ENCODE data around the gene LCOR.

The LCOR gene

DNA sequence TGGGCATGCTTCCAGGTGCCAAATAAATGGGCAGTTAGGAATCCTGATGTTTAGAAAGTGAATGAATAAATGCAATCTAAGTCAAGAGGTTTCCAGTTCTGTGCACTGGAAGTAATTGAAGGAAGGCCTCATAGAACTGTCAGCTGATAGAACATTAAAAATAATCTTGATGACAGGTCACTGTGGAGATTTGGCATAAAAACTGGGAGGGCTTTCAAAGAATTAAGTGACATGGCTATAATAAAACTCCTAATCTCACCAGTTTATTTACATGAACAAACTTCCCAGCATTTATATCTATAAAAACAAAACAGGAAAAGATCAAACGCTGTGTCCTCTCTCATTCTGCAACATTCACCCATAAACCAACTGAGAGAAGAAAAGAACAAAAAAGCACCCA is 183.1 kb downstream of the LCOR start:
- H3K4me1 ChIP-seq (ENCODE audit: insufficient read depth, poor library complexity, severe bottlenecking) = no peaks in the 10 kb centered on the region
- H3K9me3 ChIP-seq (ENCODE audit: severe bottlenecking) = no peaks in the 10 kb centered on the region
- H3K27ac ChIP-seq (ENCODE audit: poor library complexity, severe bottlenecking) = no peak overlapping the region
- TF ChIP-seq, protein P1, sequence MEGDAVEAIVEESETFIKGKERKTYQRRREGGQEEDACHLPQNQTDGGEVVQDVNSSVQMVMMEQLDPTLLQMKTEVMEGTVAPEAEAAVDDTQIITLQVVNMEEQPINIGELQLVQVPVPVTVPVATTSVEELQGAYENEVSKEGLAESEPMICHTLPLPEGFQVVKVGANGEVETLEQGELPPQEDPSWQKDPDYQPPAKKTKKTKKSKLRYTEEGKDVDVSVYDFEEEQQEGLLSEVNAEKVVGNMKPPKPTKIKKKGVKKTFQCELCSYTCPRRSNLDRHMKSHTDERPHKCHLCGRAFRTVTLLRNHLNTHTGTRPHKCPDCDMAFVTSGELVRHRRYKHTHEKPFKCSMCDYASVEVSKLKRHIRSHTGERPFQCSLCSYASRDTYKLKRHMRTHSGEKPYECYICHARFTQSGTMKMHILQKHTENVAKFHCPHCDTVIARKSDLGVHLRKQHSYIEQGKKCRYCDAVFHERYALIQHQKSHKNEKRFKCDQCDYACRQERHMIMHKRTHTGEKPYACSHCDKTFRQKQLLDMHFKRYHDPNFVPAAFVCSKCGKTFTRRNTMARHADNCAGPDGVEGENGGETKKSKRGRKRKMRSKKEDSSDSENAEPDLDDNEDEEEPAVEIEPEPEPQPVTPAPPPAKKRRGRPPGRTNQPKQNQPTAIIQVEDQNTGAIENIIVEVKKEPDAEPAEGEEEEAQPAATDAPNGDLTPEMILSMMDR (IDR thresholded peaks at IDR 0.05; ENCODE audit: poor library complexity, severe bottlenecking) = no peak
- DNase-seq (ENCODE audit: low spot score) (no peak), ATAC-seq (ENCODE audit: low read depth) (no peak)
- H3K36me3 ChIP-seq (ENCODE audit: low read depth) = no peaks in the 10 kb centered on the region
- H3K4me3 ChIP-seq (ENCODE audit: severe bottlenecking) = no peak overlapping the region
- no peaks in the 10 kb centered on the region for H3K27me3 ChIP-seq (ENCODE audit: insufficient read depth, poor library complexity, severe bottlenecking)

DNA sequence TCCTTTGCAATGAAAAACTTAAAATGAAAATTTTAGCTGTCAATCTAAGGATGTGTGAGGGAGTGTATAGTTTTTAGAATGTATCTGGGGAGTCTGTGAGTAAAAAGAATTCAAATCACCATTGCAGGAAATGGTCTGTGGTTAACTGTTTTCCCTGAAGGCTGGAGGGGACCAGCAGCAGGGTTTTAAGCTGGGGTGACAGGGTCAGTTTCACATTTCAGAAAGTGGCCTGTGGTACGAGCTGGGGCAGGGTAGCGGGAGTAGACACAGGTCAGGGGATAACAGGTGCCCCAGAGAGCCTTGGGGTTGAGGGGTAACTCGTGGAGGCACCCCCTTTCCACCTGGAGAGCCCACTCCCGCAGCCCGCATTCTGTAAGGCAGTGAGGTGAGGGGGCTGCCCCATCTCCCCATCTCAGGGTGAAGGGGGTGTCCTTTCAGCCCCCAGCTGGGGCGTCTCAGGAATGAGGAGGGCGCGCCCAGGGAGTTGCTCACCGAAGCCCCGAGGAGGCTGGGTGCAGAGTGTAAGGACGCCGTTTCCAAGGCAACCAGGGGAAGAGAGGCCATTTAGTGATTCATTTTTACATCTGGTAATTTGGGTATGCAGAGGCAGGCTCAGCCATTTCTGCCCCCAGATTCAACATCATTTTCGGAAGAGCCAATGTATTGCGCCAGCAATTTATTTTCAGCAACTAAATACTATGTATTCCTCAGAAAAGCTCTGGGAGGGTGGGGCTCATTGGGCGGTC is 184.8 kb downstream of the LCOR start:
- ATAC-seq (ENCODE audit: low read depth) (no peak), DNase-seq (ENCODE audit: low spot score) (no peak)
- Histone ChIP-seq H3K27me3 (ENCODE audit: insufficient read depth, poor library complexity, severe bottlenecking) (no peaks in the 10 kb centered on the region), H3K36me3 (ENCODE audit: low read depth) (no peaks in the 10 kb centered on the region), H3K27ac (ENCODE audit: poor library complexity, severe bottlenecking) (no peak overlapping the region), H3K4me1 (ENCODE audit: insufficient read depth, poor library complexity, severe bottlenecking) (no peaks in the 10 kb centered on the region), H3K4me3 (ENCODE audit: severe bottlenecking) (no peak overlapping the region), H3K9me3 (ENCODE audit: severe bottlenecking) (no peaks in the 10 kb centered on the region)
- TF ChIP-seq, protein P1 (IDR thresholded peaks at IDR 0.05; ENCODE audit: poor library complexity, severe bottlenecking) = no peak

DNA sequence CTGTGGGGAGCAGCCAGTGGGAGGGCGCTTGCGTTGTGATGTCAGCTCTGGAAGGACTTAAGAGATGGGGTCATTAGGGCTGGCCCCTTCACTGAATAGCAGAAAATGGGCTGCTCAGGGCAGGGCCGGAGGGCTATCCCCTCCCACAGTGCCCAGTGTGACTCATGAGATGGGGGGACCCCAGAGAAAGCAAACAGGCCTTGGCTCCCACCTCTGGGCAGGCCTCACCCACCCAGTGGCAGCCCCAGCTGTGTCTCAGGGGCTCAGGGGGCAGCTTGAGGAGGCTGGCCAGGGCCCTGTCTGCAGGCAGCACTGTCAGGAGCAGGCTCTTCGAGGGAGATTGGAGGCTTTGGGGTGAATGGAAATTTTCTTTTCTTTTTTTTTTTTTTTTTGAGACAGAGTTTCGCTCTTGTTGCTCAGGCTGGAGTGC is 185.4 kb downstream of the LCOR start:
- Histone ChIP-seq H3K27ac (ENCODE audit: poor library complexity, severe bottlenecking) (no peak overlapping the region), H3K27me3 (ENCODE audit: insufficient read depth, poor library complexity, severe bottlenecking) (no peaks in the 10 kb centered on the region), H3K4me3 (ENCODE audit: severe bottlenecking) (no peak overlapping the region), H3K36me3 (ENCODE audit: low read depth) (no peaks in the 10 kb centered on the region), H3K4me1 (ENCODE audit: insufficient read depth, poor library complexity, severe bottlenecking) (no peaks in the 10 kb centered on the region), H3K9me3 (ENCODE audit: severe bottlenecking) (no peaks in the 10 kb centered on the region)
- ATAC-seq (ENCODE audit: low read depth) (no peak), DNase-seq (ENCODE audit: low spot score) (no peak)
- TF ChIP-seq, protein P1 (IDR thresholded peaks at IDR 0.05; ENCODE audit: poor library complexity, severe bottlenecking) = no peak

DNA sequence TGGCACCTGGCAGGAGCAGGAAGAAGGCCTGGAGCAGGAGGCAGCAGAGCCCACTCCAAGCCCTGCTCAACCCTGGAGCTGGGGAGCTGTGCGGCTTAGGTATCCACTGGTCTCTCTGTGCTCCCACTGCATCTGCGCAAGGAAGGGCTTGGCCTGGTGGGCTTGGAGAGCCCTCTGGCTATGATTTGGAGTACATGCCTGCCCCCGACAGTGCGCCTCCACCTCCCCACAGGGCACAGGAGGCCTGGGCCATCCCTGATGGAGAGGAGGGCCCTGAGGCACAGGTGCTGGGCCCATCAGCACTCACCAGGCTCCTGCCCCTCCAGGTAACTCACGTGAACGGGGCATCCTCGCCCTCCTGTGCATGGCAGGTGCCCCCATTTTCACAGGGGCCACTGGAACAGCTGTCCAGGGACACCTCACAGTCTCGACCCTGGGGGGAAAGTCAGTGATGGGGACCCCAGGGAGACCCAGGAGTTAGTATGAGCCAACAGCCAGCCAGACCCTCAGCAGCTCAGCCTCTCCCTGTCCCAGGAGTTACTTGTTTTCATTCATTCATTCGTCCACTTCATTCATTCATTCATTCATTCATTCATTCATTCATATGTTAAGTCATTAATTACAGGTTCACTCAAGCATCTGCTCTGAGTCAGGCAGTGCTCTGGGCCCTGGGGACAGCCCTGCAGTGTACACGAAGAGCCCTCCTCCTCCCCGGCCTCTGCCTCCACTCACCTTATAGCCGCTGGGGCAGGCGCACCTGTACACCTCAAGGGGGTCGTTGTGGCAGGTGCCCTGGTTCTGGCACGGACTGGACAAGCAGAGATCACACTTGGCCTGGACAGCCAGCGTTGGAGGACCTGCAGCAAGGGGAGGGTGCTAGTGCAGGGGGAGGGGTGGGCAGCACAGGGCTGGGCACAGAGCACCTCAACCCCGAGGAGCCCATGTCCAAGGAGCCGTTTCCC is 186.4 kb downstream of the LCOR start:
- Histone ChIP-seq H3K9me3 (ENCODE audit: severe bottlenecking) (no peaks in the 10 kb centered on the region), H3K36me3 (ENCODE audit: low read depth) (no peaks in the 10 kb centered on the region), H3K27me3 (ENCODE audit: insufficient read depth, poor library complexity, severe bottlenecking) (no peaks in the 10 kb centered on the region), H3K4me3 (ENCODE audit: severe bottlenecking) (no peak overlapping the region), H3K27ac (ENCODE audit: poor library complexity, severe bottlenecking) (no peak overlapping the region), H3K4me1 (ENCODE audit: insufficient read depth, poor library complexity, severe bottlenecking) (no peaks in the 10 kb centered on the region)
- ATAC-seq (ENCODE audit: low read depth) (no peak), DNase-seq (ENCODE audit: low spot score) (no peak)
- TF ChIP-seq, protein P1 (IDR thresholded peaks at IDR 0.05; ENCODE audit: poor library complexity, severe bottlenecking) = no peak

All from RWPE2 (cell line).